ENCODE results near the gene ANO10. TPM values are rescaled to one million over a fixed set of nuclear protein-coding genes. Genes with fewer than 3 reads are reported as not detected.
A peak's percentile ranks its signal among the peaks of the same experiment; 100 is the strongest.

Gene ANO10
- total and polyA plus RNA-seq, 2 of the 8 experiments (the other 6 are each of a cell fraction or from before 2014, with no cell fraction given) = 38.0 to 53.2 TPM

GRCh38 chr3:43647331-43648166 is 25.7 kb upstream of the ANO10 start:
- no peak for FAIRE-seq
- Histone ChIP-seq H3K23me2 (ENCODE audit: low read depth, low read length) (no peaks in the 10 kb centered on the region), H4K5ac (ENCODE audit: insufficient read length, low read depth, low read length) (peak overlapping the region; percentile 40), H2AFZ (ENCODE audit: low read length) (no peak overlapping the region; the same call in 1 of the 2 replicates), H3K4me1 (replicated peaks in 1 of 4; ENCODE audit: control insufficient read depth in 3 of 4, insufficient read depth in 4 of 4, low read length in 3 of 4) (peaks cover 0 to 10% (median 4%) of the 10 kb centered on the region in 4 experiments; a peak in 4 of 7 replicates), H3K27me3 (replicated peaks in 1 of 4; ENCODE audit: control insufficient read depth in 3 of 4, extremely low read depth in 1 of 4, insufficient read depth in 3 of 4, low read length in 3 of 4) (no peaks in the 10 kb centered on the region), H4K91ac (replicated peaks; ENCODE audit: insufficient read length, low read length) (no peak overlapping the region), H3K27ac (ENCODE audit: low read depth, low read length) (no peak overlapping the region), H2AK5ac (ENCODE audit: low read depth, low read length) (no peak overlapping the region), H2BK120ac (replicated peaks; ENCODE audit: low read depth, low read length) (no peak overlapping the region), H3K4me3 (ENCODE audit: extremely low read depth in 1 of 4, insufficient read depth in 2 of 4, low read depth in 3 of 4, low read length in 4 of 4) (no peak overlapping the region), H2BK20ac (ENCODE audit: low read length) (no peak overlapping the region), H2BK12ac (ENCODE audit: low read depth, low read length) (no peak overlapping the region), H3K4ac (replicated peaks; ENCODE audit: insufficient read length, low read depth, low read length) (no peak overlapping the region), H3K79me1 (ENCODE audit: low read depth, low read length) (no peaks in the 10 kb centered on the region), H2BK15ac (ENCODE audit: low read length) (no peak overlapping the region), H2BK5ac (ENCODE audit: low read depth, low read length) (0 out of 2 replicates have a peak overlapping the region, but pooled peaks have one; percentile 57), H3K23ac (ENCODE audit: insufficient read length) (no peak overlapping the region), H4K8ac (ENCODE audit: extremely low read depth, insufficient read depth, low read length) (no peak overlapping the region), H3K14ac (ENCODE audit: insufficient read length) (no peak overlapping the region), H3K18ac (ENCODE audit: extremely low read depth, low read length) (no peak overlapping the region; the same call in 1 of the 2 replicates), H3K79me2 (ENCODE audit: control insufficient read depth in 1 of 2, insufficient read depth in 2 of 2, low read length in 2 of 2) (no peaks in the 10 kb centered on the region), H4K20me1 (replicated peaks in 1 of 2; ENCODE audit: control insufficient read depth in 1 of 2, insufficient read depth in 2 of 2, low read length in 2 of 2) (no peaks in the 10 kb centered on the region), H3K9me3 (ENCODE audit: insufficient read depth in 2 of 2, low read depth in 1 of 2, low read length in 1 of 2) (no peaks in the 10 kb centered on the region), H3K36me3 (ENCODE audit: control insufficient read depth in 2 of 4, insufficient read depth in 4 of 4, low read length in 3 of 4) (no peaks in the 10 kb centered on the region), H3K4me2 (ENCODE audit: insufficient read depth in 1 of 2, low read depth in 2 of 2, low read length in 2 of 2) (no peak overlapping the region), H3K56ac (replicated peaks; ENCODE audit: insufficient read length, low read depth, low read length) (no peak overlapping the region), H3K9ac (replicated peaks in 1 of 4; ENCODE audit: extremely low read depth in 1 of 4, low read depth in 3 of 4, low read length in 3 of 4) (no peak overlapping the region)
- no peak for DNase-seq (ENCODE audit: low read depth in 1 of 2, low spot score in 2 of 2)
- WGBS, 2 experiments (ENCODE audit: extremely low coverage in 1 of 2, insufficient coverage in 1 of 2, insufficient read length in 1 of 2, insufficient replicate concordance in 2 of 2, low coverage in 1 of 2, low lambda C conversion rate in 2 of 2, missing lambda C conversion rate in 1 of 2) = 78% methylated on average over 6 of the region's 6 CpGs; no CpG with 5 or more reads in 1 of the 2 experiments
- ChIA-PET POLR2A (ENCODE audit: partially characterized antibody) (interaction anchor here (0.8 to 1.3 kb wide), 2 partner anchors 28 to 42 kb away, joined by 3 to 5 read pairs; no protein-coding TSS in a partner anchor), CTCF (ENCODE audit: partially characterized antibody) (interaction anchor here (0.8 kb wide), 1 partner anchor 52 kb away, joined by 3 read pairs; no protein-coding TSS in a partner anchor)
- no peak for TF ChIP-seq KDM1A (IDR thresholded peaks at IDR 0.05; ENCODE audit: borderline replicate concordance, low read length)
- no peak for TF ChIP-seq TAF1 (IDR thresholded peaks at IDR 0.05; ENCODE audit: low read depth, low read length)
- no peak for TF ChIP-seq KDM5A (IDR thresholded peaks at IDR 0.05; ENCODE audit: low read length)

Data from H1 (cell line).